Loucy (cell line): ENCODE data around the gene NECAB3.

Source experiments
- H2AFZ ChIP-seq: fragments of 200-600 bp; sonication (generic); 2 replicates; pipeline ENCODE4 v1.6.0; 2016; ENCODE audit warnings: antibody characterized with exemption, mild to moderate bottlenecking, low read length, moderate library complexity
- H3F3A ChIP-seq: fragments of 200-600 bp; 2 replicates; pipeline ENCODE4 v1.6.0; 2016; ENCODE audit warnings: antibody characterized with exemption, low read depth, mild to moderate bottlenecking
- H3K27me3 ChIP-seq: fragments of 200-600 bp; sonication (generic); 2 replicates; pipeline ENCODE4 v1.6.1; 2014; ENCODE audit warnings: low read length, mild to moderate bottlenecking; ENCODE audit not compliant: insufficient read depth, poor library complexity, severe bottlenecking
- H3K36me3 ChIP-seq: fragments of 200-600 bp; sonication (generic); 2 replicates; pipeline ENCODE4 v1.6.1; 2016; ENCODE audit warnings: low read length; ENCODE audit not compliant: insufficient read depth
- H3K4me1 ChIP-seq: fragments of 200-600 bp; sonication (generic); 2 replicates; pipeline ENCODE4 v1.5.1; 2014; ENCODE audit warnings: low read length, mild to moderate bottlenecking; ENCODE audit not compliant: insufficient read depth, poor library complexity, severe bottlenecking
- H3K4me2 ChIP-seq: fragments of 200-600 bp; sonication (generic); 2 replicates; pipeline ENCODE4 v1.6.0; 2014; ENCODE audit warnings: antibody characterized with exemption, low read length, low read depth, mild to moderate bottlenecking; ENCODE audit not compliant: poor library complexity, severe bottlenecking
- H3K4me3 ChIP-seq: fragments of 200-600 bp; sonication (generic); 2 replicates; pipeline ENCODE4 v1.5.1; 2014; ENCODE audit warnings: low read length, mild to moderate bottlenecking, mixed read lengths; ENCODE audit not compliant: poor library complexity, severe bottlenecking
- H3K79me2 ChIP-seq: fragments of 200-600 bp; sonication (generic); 2 replicates; pipeline ENCODE4 v1.6.1; 2014; ENCODE audit warnings: low read length; ENCODE audit not compliant: insufficient read depth
- H3K9ac ChIP-seq: fragments of 200-600 bp; sonication (generic); 2 replicates; pipeline ENCODE4 v1.6.0; 2014; ENCODE audit warnings: mild to moderate bottlenecking, low read depth, low read length, moderate library complexity; ENCODE audit not compliant: poor library complexity, severe bottlenecking
- H3K9me2 ChIP-seq: fragments of 200-600 bp; sonication (generic); replicated peaks from 2 replicates; pipeline ENCODE4 v1.6.1; 2016; ENCODE audit warnings: low read depth, low read length, mixed read lengths
- H3K9me3 ChIP-seq: fragments of 200-600 bp; sonication (generic); 2 replicates; pipeline ENCODE4 v1.6.1; 2014; ENCODE audit warnings: mild to moderate bottlenecking, antibody characterized with exemption, low read length, low read depth; ENCODE audit not compliant: insufficient read depth
- H4K20me1 ChIP-seq: fragments of 200-600 bp; sonication (generic); 2 replicates; pipeline ENCODE4 v1.6.0; 2014; ENCODE audit warnings: antibody characterized with exemption, low read length, mild to moderate bottlenecking; ENCODE audit not compliant: insufficient read depth, poor library complexity, severe bottlenecking
- CTCF ChIP-seq: fragments of 200-600 bp; sonication (generic); conservative IDR thresholded peaks from 2 replicates; pipeline ENCODE4 v1.5.1; 2014; ENCODE audit warnings: mild to moderate bottlenecking, antibody characterized with exemption, low read length
- EZH2phosphoT487 ChIP-seq: fragments of 200-600 bp; IDR thresholded peaks from 2 replicates; pipeline ENCODE4 v1.6.1; 2018; ENCODE audit warnings: antibody characterized with exemption, mild to moderate bottlenecking, moderate library complexity, borderline replicate concordance

Gene NECAB3

GRCh38 chr20:33657704-33658095, 16.5 kb downstream of the NECAB3 start:
- no peaks in the 10 kb centered on the region for H3K9me3 ChIP-seq
- H3F3A ChIP-seq = no peaks in the 10 kb centered on the region
- no peaks in the 10 kb centered on the region for H3K9me2 ChIP-seq
- H3K27me3 ChIP-seq = no peaks in the 10 kb centered on the region
- H3K9ac ChIP-seq = no peak overlapping the region
- H3K4me2 ChIP-seq = no peak overlapping the region
- H2AFZ ChIP-seq = no peak overlapping the region
- no peaks in the 10 kb centered on the region for H4K20me1 ChIP-seq
- no peak for TF ChIP-seq EZH2phosphoT487
- TF ChIP-seq CTCF = no peak
- no peaks in the 10 kb centered on the region for H3K79me2 ChIP-seq
- no peaks in the 10 kb centered on the region for H3K36me3 ChIP-seq
- H3K4me1 ChIP-seq = peaks cover under 1% of the 10 kb centered on the region
- H3K4me3 ChIP-seq = no peak overlapping the region

- Histone ChIP-seq H4K20me1 (no peaks in the 10 kb centered on the region), H3K4me2 (no peak overlapping the region), H3K79me2 (no peaks in the 10 kb centered on the region), H3K4me1 (no peaks in the 10 kb centered on the region), H2AFZ (no peak overlapping the region), H3K9me2 (no peaks in the 10 kb centered on the region), H3K27me3 (no peaks in the 10 kb centered on the region), H3K4me3 (no peak overlapping the region), H3K36me3 (no peaks in the 10 kb centered on the region), H3K9me3 (no peaks in the 10 kb centered on the region), H3K9ac (no peak overlapping the region), H3F3A (no peaks in the 10 kb centered on the region)
- TF ChIP-seq CTCF (no peak), EZH2phosphoT487 (no peak)
Measured at GRCh38 chr20:33656783-33657703, 17.2 kb downstream of the NECAB3 start.

GRCh38 chr20:33656010-33656782, 18.0 kb downstream of the NECAB3 start:
- H3K9ac ChIP-seq = no peak overlapping the region
- no peaks in the 10 kb centered on the region for H3K4me1 ChIP-seq
- no peaks in the 10 kb centered on the region for H3K79me2 ChIP-seq
- H2AFZ ChIP-seq = no peak overlapping the region
- no peaks in the 10 kb centered on the region for H3K36me3 ChIP-seq
- H4K20me1 ChIP-seq = no peaks in the 10 kb centered on the region
- H3F3A ChIP-seq = no peaks in the 10 kb centered on the region
- no peaks in the 10 kb centered on the region for H3K9me3 ChIP-seq
- H3K27me3 ChIP-seq = no peaks in the 10 kb centered on the region
- H3K4me3 ChIP-seq = no peak overlapping the region
- no peaks in the 10 kb centered on the region for H3K9me2 ChIP-seq
- H3K4me2 ChIP-seq = no peak overlapping the region
- no peak for TF ChIP-seq EZH2phosphoT487
- TF ChIP-seq CTCF = no peak
